Measurements from ENCODE around the gene LRRC4C.

LRRC4C gene

DNA sequence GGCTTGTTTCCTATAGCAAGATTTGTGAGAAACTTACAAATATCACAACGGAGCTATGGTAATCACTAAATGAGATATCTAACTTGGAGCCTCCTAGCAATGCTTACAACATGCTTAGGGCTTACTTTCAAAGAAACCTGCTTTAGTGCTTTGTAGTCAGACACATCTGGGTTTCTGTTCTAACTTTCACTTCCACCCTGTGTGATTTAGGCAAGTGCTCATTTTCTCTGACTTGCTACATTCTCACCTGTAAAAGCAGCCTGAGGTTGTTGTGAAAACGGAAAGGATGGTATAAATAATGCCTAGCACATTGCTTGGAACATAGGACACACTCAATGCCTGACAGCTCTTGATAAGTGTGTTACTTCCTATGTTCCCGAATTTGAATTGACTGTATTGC is 45.6 kb downstream of the LRRC4C start:
- DNase-seq = no peak

DNA sequence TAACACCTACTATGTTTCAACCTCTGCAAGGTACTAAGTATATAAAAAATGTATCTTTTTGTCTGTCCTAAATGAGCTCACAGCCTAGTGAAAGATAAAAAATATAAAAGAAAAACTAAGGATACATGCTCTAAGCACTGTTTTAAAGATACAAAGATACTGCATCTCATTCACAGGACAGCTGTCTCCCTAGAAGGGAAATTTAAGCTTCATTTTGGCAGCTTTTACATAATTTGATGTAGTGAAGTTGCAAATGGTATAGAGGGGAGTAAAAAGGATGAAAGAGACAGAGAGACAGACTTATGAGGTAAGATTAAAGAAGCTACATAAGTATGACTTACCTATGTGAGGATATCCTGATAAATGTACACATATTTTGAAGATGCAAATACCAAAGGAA is 53.6 kb downstream of the LRRC4C start:
- no peak for DNase-seq

DNA sequence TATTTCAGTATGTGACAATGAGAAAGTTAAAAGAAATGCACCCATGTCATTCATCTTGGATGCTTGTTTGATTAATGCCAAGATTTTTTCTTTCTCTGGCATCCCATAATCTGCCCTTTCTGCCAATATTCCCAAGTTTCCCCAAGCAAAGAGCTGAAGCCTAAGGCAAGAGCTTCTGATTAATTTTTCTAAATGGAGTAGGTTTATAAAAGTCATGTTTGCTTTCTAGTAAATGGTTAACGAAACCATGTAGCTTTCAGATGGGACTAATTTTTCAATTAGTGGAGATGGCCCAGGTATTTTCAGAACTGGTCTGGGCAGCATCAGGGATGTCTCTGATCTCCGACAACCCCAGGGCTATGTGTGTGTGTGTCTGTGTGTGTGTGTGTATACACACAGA is 55.3 kb downstream of the LRRC4C start:
- DNase-seq = no peak

DNA sequence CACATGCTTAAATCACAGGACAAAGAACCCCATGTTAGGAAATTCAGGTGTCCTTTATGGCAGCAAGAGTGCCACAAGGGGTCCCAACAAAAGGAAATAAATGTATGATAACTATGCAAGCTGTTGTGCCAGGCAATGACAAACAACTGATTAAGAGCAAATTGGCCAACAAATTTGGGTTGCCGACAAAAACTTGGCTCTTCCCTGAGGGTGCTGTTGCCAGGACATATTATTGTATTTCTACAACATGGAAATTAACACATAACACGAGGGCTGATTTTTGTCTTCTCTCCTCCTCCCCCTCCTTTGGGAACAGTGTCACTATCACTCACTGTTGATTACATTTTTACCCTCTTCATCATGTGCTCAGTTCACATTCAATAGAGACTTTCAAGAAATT is 56.0 kb downstream of the LRRC4C start:
- no peak for DNase-seq

DNA sequence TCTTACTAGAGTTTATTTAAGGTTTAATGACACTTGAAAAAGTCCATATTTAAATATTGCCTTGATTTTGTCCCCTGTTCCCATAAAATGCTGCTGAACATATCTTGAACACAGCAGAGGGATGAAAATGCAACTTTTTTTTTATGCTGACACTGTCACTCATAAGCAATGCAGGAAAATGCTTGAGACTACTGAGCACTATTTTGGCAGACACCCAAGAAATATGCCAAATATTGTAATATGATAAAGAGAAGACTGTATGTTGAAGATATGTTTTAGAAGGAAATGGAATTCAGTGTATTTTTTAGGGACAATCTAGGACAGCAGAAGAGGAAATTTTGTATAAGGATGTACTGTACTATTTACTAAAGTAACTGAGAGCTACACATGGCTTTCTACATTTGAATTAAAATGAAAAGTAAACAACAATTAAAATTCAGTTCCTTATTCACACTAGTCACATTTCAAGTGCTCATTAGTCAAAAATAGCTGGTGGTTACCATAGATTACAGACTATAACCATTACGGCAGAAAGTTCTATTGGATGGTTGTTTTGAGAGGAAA is 58.6 kb downstream of the LRRC4C start:
- DNase-seq = no peak

DNA sequence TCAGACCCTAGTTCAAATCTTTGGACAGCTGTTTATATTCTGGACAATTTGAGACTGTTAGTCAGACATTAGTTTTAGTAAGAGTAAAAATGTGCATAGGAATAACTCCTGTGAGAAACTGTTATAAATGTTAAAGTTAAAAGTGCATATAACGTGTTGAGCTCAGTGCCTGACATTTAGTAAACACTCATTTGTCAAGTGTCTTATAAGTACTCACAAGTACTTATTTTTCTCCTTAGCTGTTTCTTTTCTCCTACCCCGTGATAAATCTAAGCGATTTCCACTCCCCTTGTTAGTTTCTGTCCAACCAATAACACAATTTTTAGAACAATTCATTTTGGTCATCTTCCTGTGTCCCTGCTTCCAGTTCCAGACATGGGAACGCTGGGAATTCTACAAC is 59.3 kb downstream of the LRRC4C start:
- no peak for DNase-seq

DNA sequence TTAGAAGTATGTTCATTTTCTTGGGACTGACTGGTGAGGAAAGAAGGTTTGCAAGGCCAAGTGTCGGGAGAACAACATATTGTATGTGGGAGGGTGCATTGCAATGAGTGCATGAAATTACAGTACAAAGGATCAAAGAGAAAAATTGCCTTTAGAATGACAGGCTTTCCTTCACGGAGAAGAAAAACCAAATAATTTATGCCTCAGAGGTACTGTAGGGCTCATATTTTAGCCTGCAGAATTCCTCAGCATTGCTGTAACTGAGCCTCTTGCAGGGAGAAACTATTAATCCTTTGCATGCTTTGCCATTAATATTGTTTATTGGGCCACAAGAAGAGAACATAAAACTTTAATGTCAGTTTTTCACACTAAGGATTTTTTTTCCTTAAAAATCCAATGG is 60.1 kb downstream of the LRRC4C start:
- no peak for DNase-seq

DNA sequence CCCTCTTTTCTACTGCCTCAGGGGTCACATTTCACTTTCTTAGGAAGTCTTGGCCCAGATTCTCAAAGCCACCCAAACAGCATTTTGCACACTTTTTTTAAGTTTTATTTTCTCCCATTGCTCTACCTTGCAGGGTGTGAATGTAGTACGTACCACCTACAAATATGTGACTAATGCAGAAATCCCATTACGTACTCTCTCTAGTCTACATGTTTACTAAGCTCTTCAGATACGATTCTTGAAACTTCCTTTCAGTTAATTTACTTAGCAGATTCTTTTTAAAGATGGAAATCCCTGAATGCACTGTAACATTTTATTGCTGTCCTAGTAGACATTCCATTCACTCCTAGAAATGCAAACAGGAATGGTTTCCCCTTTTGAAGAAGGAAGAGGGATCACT is 61.3 kb downstream of the LRRC4C start:
- DNase-seq = no peak

DNA sequence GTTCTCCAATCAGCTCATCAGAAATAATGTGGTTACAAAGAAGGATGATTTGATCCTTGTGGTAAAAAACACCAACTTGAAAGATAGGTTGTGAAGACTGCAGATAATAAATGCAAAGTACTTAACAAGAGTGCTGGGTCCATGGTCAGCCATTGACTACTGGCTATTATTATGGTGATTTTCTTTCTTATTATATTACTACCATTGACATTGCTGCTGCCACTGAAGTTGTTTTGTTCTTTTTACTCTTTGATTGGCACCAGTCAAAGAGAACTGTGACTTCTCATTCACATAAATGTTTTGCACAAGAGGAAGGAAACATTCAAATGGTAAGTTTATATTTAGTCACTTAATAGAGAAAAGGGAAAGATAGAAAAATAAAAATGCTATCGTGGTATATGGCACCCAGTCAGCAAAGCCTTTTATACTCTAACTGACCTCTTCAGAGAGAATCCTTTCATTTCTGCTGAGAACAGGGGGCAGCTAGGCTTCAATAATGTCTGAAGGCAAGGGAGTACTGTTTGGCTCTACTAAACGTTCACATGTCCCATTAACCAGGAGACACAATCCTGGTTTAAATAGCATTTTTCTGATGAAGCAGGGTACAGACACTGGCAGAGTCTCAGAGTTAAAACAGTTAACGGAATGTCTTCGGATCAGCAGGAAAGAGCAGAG is 64.8 kb downstream of the LRRC4C start:
- no peak for DNase-seq

DNA sequence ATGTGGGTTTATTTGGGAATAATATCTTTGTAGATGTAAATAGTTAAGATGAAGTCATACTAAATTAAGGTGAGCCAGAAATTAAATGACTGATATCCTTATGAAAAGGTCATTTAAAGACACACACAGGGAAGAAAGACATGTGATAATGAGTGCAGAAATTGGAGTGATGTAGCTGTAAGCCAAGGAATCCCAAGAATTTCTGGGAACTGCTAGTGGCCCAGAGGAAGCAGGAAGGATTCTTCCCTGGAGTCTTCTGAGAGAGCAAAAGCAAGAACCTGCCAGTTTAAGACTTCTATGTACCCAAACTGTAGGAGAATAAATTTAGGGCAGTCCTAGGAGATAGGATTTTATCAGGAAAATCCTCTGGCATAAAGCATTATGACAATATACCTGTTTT is 66.9 kb downstream of the LRRC4C start:
- DNase-seq = no peak

DNA sequence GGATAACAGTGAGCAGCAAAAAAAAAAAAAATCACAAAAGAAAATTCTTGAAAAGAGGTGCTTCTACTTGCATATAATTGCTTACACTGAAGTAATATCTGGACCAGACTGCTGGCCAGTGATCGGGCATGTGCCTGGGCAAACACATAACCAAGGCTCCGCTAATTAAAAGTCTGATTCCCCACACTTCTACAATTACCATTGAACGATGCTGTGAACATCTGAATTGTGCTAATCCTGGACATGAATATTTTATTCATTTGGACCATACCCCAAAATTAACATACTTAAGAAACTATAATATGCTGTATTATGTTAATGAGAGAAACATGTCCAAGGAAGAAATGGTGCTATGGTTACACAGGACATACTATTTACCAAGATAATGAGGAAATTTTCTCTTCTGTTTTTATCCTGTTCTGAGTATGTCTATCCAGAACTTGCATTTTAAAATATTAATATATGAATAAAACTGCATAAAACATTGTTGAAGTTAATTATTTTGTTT is 69.8 kb downstream of the LRRC4C start:
- no peak for DNase-seq

DNA sequence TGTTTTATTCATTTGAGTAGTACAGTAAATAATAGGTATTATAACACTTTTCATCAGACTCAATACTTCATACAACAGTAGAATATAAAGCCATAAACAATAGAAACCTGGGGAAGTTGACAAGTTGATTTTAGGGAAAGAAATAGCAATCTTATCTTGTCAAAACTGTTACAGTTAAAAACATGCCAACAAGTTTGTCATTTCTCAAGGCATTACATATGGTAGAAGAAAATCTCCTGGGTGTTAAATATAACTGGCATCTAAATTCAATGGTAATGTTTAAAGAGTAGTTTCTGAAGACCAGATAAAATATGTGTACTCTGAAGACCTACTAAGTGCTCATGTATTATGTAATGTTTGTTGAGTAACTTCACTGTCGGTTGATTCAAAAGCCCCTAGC is 75.1 kb downstream of the LRRC4C start:
- DNase-seq = no peak

DNA sequence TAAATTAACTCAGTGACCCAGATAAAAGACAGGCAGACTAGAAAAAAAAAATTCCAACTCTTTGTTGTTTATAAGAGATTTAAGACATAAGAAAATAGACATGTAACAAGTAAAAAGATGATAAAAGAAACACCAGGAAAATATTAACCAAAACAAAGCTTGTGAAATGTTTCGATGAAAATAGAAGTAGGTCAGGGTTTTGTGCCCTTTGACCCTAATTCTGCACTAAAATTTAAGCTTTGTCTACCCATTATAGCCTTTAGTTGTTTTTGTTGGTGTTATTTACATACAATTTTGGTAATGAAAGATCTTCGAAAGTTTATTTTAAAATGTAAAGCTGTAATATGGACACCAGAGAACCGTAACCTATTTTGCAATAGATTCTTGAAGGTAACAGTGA is 75.7 kb downstream of the LRRC4C start:
- no peak for DNase-seq

DNA sequence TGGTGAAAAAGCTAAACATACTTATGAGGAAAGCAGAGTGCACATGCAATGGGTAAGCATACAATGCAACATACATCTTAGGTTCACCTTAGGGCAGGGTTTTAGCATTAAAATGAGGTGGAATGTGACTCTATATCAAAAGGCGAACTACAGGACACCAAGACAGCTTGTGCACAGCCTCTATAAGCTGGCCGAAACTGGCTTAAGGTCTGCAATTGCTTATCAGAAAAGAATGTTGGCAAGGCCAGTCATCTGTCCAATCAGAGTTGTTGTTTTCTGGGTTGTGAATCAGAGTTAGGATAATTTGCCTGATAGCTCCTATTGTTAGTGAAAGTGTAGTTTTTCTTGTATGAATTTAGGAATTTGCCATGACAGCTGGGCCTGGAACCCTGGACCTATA is 76.5 kb downstream of the LRRC4C start:
- DNase-seq = no peak

DNA sequence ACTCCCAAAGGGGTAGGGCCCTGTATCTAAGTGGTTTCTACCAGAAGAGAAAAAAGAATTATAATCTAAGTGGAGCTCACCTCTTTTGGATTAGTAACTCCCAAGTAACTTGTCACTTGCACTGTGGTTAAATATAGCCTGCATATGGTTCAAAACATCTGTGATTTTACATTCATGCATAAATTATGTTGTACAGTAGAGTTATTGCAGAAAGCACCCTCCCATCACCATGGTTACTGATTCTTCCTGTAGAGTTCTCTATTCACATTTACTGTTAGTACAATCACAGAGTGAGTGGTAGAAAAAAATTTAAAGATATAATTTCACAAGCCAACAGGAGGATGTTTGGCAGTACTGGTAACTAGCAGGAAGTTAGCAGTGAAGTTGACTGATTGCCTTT is 80.4 kb downstream of the LRRC4C start:
- no peak for DNase-seq

DNA sequence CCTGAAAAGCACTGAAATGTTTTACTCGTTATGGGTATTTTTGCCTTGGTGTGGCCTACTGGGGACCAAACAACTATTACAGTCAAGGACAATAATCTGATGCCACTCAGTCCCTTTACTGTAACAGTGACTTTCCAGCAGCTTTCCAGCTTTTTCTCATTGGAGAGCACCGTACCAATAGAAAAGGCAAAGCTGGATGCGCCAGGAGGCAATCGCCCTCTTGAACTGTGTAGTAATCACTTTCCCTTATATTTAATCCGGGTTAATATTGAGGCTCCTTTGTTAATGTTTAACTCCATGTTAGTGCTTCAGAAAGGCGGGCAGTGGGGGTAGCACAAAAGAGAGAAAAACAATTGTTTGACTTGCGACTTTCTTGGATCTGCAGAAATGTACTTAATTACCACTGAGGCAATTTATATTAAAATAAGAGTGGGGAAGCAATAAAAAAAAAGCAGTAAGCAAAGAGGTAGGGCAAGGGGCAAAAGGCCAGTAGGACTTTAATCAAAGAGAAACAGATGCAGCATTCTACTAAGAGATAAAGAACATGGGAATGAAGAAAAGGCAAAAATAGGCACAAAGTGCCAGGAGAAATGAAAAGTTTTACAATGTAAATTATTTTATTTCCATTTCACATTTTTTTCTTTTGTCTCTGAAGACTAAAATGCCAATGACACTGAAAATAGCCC is 81.6 kb downstream of the LRRC4C start:
- no peak for DNase-seq

DNA sequence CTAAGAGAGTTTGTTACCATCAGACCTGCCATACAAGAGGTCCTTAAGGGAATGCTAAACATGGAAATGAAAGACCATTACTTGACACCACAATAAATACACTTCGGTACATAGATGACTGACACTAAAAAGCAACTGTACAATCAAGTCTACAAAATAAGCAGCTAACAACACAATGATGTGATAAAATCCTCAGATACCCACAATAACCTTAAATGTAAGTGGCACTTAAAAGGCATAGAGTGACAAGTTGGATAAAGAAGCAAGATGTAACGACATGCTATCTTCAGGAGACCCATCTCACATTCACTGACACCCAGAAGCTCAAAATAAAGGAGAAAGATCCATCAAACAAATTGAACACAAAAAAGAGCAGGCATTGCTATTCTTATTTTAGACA is 107.6 kb downstream of the LRRC4C start:
- no peak for DNase-seq

DNA sequence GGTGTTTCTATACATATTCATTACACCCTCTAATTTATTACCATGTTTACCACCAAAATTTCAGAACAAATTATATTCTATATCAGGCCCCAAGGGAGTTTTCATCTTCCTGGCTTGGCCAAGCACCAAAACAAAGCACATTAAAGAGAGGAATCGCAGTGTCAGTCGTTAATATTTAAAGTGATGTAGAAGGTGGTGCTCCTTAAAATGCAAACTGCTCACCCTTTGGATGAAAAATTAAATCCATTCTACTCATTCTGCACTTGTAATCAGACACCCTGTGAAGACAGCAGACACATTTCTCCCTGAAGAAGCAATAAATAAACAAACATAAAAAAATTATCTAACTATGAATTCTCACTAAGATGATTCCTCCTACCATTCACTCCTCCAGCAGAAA is 113.4 kb downstream of the LRRC4C start:
- no peak for DNase-seq

DNA sequence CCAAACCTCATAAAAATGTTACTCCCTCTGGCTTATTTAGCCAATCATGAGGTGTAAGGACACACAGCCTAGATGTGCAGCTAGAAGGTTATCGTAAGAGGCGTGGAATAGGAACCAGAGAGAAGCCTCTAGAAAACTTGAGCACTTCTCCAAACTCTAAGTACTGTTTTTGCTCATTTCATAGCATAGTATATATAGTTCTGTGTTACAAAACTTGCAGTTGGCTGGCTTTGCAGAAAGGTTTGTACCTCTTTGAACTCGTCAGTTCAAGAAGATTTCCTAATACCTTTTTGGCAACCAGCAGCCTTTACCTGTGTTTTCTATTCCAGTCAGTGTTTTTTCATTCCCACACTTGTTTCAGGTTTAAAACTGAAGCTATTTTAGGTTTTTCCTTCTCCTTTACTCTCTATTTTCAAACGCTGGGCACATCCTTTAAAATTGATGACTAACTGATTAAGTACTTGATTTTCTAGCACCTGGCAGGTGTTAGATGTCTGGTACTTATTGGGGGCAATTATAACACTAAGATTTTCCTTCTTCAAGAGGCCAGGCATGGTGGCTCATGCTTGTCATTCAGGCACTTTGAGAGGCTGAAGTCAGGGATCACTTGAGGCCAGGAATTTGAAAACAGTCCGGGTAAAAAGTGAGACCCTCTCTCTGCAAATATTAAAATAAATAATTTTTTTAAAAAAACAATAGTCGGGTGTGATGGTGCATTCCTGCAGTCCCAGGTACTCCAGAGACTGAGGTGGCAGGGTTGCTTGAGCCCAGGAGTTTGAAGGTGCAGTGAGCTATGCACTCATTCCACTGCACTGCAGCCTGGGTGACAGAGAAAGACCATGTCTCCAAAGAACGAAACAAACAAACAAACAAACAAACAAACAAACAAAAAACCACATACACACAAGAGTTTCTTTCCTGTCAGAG is 125.2 kb downstream of the LRRC4C start:
- DNase-seq = no peak

DNA sequence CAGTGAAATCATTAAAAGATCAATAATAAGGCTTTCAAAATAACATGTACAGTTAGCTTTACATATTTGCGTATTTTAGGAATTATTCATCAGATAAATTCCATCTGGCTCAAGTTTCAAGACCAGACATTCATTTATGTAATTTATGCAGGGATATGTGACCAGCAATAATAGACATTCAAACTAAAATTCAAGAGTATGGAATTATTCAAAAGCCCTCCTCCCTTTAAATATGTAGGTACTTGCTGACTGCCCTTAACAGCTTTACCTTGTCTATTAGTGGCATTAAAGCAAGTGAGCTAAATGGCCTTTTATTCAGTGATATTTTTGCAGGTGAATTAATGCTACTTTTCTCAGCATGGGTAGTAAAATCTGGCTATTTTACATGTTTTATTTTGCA is 126.1 kb downstream of the LRRC4C start:
- no peak for DNase-seq

DNA sequence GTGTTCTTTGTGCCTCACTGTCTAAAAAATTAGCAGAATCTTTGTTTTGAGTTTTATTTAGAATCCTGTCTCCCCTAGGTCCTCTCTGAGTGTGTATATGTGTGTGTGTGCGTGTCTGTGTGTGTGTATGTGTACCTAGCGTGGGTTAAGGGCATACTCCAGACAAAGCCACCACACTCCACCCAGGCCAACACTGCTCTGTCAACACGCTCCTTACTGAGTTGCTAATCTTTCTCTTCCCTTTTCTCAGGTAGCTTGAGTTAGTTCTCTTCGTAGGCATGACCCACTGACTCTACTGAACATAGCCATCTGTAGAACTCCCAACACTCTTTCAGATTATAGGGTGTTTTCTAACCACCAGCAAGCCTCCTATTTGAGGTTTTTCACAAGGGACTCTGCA is 131.1 kb downstream of the LRRC4C start:
- no peak for DNase-seq

DNA sequence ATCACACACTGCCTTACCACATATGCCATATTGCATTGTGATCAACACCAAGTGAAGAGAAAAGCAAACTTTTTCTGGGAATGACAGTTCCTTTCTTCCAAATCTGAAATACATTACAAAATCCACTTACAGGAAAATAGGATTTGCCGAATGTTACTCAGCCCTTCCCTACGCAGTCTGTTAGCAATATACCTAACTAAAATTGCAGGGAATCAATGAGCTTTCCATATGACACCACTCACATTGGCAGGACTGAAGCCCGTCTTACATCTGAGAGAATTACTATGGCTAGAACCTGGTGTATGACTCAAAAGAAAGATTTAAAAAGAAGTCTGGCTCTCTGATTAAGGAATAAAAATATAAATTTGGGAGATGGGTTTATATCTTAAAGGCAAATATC is 136.0 kb downstream of the LRRC4C start:
- DNase-seq = no peak

DNA sequence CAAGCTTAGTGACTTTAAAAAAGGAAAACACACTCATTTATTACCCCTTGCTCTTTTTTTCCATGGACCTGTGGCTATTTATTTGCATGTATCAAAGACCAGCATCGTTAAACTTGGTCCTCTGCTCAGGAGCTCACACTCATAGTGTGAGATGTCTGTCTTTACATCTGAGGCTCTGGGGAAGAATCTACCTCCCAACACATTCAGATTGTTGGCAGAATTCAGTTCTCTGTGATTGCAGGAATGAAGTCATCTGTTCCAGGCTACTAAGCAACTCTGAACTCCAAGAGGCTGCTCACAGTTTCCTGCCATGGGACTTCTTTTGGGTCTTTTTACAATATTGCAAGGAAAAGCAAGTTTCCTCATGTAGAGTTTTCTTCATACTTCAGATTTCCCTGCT is 138.8 kb downstream of the LRRC4C start:
- DNase-seq = no peak

All from activated CD8-positive, alpha-beta memory T cell treated with anti-CD3 and anti-CD28 coated beads for 24 hours (primary cell).